HG02763 (cell line): Measurements from ENCODE around the gene FHL2.
A peak's percentile ranks its signal among the peaks of the same experiment; 100 is the strongest.

Source experiments
- ATAC-seq: cut with Tn5 transposase; IDR thresholded peaks from one replicate; pipeline ENCODE4 v1.9.1; 2021; ENCODE audit warnings: mild to moderate bottlenecking, moderate library complexity; ENCODE audit not compliant: unreplicated experiment

Gene FHL2

DNA sequence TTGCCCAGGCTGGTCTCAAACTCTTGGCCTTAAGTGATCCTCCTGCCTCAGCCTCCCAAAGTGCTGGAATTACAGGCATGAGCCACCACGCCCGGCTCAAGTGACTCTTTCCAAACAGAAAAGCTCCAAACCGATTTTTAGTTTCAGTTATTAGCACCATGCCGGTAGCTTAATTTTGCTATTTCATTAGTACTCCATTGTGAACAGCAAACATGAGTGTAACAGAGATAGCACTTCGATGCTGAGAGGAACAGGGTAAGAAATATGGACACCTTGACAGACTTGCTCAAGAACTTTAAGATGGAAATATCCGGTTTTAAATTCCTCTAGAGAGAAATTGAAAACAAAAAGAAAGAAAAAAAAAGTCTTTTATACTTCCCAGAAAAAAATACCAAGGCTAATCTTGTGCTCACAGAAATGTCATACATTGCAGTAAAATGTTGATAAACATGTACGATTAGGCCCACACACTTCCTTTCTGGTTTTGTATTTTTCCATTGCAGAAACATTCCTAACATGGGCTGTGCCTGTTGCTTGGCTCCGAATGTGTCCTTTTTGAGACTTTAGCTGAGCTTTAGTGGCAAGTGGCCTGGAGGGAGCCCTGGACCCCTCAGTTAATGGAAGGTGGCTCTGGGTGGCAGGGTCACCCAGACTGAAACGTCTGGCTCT lies 18.3 kb downstream of the FHL2 start:
- ATAC-seq = no peak

DNA sequence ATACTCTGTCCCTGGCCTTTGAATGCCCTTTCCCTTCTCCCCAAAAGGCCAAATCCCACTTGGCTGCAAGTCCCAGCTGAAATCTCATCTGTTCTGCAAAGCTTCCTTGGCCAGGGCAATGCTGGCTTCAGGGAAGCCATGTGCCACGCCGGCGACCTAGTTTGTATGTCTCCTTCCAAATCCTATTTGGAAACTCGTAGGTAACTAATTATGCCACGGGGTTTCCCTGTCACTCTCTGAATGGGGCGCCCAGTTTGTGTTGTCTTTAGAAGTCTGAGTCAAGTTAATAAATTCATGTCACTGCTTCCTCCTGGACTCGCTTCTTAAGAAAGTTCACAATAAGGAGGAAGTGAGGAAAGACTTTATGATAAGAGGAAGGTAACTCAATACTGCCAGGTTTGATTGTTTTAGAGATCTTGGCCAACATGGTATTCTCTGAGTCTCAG lies 19.1 kb downstream of the FHL2 start:
- ATAC-seq = no peak

DNA sequence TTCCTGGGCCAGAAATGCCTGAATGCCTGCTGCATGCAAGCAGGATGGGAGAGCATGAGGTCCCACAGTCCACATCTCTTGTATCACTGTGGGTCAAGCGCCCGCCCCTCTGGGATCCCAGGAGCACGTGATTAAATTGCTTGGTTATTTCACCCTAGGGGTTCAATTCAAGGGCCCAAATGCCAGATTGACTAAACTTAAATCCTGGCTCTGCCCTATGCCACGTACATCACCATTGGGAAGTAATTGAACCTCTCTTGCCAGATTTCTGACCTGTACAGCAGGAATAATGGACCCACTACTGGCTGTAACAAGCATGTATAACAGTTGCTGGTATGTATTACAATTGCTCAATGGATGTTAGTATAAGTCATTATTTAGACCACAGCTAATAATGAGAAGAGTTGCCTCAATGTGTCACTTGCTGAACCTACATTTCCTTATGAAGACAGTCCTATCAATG lies 19.9 kb downstream of the FHL2 start:
- ATAC-seq = no peak

DNA sequence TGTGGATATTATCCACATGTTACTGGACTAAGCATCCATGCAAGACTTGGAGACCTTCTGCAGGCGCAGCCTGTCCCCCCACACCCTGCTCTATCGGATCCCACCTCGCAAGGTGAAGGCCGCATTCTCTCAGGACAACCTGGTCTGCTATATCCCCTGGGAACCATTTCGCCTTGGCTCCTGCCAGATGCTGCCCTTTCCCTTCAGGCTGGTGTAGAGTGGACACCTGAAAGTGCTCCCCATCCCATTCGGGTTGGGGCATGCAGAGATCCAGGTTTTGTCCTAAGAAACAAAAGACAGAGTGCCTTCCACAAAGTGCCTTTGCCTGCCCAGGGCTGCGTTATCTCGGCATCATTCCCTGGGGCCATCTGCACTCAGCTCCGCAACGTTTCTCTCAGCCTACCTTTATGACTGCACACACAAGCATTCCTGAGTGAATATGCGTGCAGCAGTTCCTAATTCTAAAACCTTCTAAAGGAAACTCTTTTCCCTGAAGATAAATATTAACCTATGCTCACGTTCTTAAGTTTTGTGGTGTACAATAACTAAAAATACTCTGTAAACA lies 20.5 kb downstream of the FHL2 start:
- ATAC-seq = no peak

DNA sequence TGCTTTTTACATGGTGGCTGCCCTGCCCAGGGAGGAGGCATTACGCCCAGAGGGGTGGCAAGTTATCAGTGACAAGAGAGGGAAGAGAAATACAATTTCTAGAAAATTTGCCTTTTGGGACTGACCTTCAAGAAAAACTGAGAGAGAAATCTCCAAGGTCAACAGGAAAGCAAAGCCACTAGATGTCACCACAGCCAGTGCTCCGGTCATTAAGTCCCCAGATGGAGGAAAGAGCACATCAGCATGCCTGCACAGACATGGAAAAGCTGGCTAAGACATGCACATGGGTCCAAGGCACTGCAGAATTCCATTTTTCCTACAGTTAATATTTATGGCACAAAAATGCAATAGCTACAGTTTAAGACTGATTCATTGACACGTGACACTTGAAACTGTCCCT lies 21.0 kb downstream of the FHL2 start:
- no peak for ATAC-seq

DNA sequence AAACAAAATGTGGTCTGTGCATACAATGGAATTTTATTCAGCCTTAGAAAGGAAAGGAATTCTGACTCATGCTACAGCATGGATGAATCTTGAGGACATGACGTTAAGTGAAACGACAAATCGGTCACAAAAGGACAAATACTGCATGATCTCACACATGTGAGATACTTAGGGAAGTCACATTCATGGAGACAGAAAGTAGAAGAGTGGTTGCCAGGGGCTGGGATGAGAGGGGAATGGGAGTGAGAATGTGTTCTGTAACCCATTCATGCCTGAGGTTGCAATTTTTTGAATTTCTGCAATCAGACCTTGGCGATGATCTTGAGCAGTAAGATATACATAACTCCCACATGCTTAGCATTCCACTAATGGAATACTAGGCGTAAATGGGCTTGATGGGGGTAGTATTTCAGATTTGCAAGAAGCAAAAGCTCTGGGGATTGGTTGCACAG lies 22.0 kb downstream of the FHL2 start:
- ATAC-seq = no peak

DNA sequence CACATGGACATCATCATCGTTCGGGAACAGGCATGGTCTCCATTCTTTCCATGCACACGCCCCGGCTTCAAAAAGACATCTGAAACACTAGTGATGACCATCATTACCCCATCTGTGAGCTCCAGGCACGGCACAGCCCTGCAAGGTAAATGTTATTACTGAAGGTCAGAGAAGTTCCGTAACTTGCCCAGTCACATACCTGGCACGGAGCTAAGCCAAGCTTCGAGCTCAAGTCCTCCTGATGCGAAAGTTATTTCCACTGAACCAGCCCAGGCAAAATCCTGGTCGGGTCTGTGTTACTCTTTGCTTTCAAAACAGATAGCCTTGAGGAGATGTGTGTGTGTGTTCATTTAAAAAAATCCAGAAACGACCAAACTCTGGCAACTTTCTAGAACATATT lies 22.8 kb downstream of the FHL2 start:
- no peak for ATAC-seq

DNA sequence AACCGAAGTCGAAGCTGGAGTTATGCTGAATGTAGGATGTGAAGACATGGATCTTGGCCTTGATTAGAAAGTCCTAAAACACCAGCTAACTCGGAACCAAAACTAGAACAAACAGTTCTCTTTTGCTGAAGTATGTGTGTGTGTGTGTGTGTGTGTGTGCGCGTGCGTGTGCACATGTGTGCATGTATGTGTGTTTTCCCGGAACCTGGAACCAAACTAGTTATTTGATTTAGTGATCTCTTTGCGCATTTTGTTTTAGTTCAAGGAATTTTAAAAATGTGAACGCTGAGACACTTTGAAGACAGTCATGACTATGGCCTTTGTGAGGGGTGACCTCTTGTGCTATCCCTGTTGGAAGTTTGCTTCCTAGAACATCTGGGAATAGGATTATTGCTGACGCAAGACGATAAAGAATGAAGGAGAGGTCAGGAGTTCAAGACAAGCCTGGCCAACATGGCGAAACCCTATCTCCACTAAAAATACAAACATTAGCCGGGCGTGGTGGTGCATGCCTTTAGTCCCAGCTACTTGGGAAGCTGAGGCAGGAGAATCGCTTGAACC lies 23.8 kb downstream of the FHL2 start:
- ATAC-seq = no peak

DNA sequence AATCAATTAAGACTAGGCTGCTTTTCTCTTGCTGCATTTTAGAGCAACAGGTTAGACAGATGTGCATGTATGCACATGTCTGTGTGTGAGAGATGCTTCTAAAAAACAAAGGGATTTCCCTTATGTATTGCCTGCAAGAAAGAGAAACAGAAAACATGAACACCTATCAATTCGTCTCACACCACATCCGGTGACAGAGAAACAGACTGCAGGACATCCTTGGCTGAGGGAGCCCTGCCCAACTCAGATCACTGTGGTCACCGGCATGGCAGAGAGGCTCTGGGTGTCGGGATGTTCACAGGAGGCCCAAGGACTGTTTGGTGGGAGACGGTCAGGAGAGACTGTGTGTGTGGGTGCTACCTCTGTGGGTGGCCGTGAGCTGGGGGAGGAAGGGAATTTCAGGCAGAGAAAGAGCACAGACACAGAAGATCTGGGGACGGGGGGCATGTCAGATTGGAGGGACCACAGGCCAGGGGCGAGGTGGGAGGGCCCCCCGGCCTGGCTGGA lies 24.9 kb downstream of the FHL2 start:
- peak; percentile 78 for ATAC-seq

DNA sequence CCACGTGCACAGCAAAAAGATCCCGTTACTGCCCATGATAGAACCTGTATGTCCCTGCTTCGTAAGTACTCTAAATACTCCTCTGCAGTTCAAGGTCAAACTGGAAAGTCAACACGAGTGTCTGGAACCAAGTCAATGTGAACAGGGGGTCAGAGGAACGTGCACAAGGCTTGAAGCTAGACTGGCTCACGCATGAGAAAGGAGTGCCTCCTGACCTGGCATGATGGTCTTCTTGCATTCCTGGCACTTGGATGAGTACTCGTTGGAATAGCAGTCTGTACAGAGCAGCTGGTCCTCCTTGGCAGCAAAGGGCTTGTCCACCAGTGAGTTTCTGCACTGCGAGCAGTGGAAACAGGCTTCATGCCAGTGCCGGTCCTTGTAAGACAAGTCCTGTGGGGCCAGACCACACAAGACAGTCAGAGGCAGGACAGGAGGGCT lies 25.5 kb downstream of the FHL2 start:
- ATAC-seq = no peak

DNA sequence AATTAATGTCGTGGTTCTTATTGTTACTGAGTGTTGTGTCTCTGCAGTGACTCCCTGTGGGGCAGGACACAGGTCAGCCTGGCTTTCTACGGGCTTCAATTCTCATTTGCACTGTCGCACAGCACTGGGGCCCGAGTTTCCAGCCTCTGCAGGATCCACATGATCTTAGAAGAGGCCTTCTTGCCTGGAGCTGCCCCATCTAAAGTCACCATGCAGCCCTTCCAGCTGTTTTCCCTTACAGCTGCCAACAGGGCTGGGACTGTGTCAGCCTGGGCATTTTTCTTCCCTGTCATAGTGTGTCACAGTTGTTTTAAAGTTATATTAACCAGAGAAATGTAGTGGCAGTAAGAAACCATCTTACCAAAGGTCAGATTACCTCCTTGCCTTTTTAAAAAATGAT lies 27.0 kb downstream of the FHL2 start:
- ATAC-seq = no peak

DNA sequence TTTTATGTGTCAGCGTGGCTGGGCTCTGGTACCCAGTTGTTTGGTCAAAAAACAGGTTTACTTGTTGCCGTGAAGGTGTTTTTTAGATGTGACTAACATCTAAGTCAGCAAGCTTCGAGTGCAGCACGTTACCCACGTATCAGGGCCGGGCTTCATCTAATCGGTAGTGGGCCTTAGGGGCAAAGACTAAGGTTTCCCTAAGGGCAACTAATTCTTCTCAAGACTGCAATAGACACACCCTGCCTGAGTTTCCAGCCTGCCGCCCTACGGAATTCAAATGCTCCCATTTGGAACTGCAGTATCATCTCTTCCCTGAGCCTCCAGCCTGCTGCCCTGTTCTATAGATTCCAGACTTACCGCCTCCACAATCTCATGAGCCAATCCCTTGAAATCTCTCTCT lies 27.7 kb downstream of the FHL2 start:
- no peak for ATAC-seq

DNA sequence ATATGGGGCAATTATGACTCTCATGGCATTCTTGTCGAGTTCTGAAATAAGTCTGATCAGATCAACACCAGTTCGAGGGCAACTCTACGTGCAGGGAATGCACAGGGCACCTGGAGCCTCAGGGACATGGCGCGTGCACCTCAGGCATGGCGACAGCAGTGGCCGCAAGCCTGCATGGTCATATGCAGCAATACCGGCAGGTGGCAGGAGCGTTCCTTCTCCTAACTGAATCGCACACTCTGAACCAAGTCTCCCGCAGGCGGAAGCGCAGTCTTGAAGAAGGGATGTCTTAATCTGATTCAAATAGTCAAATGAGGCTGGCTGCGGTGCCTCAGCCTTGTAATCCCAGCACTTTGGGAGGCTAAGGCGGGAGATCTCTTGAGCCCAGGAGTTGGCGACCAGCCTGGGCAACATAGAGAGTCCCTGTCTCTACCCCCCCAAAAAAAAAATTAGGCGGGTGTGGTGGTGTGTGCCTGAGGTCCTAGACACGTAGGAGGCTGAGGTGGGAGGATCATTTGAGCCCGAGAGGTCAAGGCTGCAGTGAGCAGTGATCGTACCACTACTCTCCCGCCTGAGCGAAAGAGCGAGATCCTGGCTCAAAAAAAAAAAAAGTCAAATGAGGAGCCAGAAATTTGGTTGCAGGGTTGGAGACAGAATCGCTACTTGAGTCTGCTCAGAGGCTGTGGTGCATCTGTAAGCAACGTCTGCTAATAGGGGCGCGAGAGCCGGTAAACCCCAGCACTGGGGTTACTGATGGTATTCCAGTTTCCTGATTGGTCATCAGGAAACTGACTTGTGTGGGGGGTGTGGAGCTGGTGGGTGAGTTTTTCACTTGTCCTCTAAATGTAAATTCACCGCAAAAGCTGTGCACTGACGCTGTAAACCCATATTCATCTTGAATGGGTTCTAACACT lies 28.8 kb downstream of the FHL2 start:
- peak; percentile 92 for ATAC-seq

DNA sequence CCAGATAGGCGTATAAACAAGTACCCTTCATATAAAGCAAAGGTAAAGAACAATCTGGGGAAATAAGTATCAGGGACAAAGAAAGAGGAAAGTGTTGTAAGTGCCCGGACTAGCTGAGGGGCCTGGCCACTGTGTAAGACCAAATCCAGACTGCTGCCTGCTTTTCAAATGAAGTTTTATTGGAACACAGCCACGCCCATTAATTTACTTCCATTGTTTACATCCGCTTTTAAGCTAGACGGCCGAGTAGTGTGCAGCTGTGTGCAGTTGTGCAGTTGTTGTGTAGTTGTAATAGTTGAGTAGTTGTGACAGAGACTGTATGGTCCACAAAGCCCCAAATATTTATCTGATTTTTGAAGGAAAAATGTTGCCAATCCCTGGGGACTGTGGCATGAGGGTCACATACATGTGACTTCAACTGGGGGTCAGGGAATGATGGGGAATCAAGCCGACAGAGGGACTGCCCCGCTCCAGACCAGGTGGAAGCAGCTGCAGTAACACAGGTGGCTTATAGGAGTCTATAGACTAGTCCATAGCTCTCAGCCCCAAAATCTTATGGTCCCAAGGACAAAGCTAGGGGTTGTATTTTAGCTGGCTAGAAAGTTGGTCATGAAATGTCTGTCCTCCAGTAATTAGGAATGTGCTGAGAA lies 30.0 kb downstream of the FHL2 start:
- ATAC-seq = no peak

DNA sequence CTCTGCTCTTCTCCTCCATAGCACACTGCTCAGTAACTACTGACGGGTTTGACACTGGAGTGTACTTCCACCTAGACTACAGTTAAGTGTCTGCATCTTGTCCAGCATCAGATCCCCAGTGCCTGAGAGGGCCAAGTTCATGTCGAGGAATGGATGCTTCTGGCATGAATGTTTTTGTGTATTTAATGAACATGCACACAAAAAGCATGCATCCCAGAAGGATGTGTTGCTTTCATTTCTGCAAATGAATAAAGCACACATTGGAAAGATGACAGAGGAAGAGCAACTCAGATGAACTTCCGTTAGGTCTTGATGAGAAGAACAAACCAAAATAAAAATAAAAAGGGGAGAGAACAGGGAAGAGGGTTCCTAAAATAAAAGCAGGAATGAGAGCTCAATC lies 33.6 kb downstream of the FHL2 start:
- no peak for ATAC-seq

DNA sequence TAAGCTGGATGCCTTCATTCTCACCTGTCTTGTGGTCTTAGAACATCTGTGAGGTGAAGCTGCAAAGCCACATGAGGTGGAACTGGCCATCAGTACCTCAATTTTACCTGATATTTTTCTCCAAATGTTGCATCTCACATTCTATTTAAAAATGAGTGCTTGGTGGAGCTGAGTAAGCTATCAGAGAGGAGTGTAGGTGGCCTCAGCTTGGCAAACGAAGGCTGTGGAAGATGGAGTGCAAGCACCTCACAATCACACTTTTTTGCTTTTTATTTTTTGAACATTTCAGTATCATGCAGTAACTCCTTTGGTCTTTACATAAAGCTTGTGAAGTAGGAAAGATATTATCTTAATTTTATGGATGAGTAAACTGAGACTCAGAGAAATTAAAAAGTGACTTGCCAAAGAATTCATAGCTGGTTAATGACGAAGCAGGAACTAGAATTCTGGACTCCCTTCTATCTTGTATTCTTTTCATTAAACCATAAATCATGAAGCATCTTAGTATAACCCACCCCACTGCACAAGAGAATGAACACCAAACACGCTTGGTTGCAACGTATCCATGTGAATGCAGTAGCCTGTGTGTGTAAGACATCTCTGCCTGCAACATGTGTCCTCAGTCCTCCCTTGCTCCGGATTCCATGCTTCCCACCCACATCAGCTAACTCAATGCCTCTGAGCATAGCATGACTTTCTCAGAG lies 34.3 kb downstream of the FHL2 start:
- no peak for ATAC-seq

DNA sequence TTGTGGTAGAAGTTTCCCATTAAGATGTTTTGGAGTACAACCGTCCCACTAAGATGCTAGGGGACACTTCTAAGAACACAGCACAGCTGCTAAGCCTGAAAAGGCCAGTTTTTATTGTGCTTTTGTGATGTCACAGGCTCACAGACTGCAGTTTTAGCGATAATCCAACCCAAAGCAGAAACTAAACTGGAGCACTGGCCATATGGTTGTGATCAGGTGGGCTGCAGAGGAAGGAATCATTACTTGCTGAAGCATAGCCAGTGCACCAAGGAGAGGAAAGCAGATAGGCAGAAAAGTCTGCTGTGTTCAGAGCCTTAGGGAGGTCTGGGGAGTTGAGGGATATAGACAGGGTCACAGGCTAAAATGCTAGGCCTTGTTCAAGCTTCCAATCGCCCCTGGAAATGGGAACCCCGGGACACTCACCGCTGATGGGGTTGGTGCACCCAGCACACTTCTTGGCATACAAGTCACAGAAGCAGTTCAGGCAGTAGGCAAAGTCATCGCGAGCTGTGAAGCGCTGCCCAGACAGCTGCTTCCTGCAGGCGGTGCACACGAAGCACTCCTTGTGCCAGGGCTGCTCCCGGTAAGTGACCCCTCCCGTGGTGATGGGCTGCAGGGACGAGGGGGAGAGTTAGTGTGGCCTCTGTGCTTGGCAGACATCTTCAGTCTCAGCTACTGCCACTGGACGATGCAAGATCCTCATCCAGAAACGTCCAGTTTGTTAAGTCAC lies 35.8 kb downstream of the FHL2 start:
- ATAC-seq = no peak

DNA sequence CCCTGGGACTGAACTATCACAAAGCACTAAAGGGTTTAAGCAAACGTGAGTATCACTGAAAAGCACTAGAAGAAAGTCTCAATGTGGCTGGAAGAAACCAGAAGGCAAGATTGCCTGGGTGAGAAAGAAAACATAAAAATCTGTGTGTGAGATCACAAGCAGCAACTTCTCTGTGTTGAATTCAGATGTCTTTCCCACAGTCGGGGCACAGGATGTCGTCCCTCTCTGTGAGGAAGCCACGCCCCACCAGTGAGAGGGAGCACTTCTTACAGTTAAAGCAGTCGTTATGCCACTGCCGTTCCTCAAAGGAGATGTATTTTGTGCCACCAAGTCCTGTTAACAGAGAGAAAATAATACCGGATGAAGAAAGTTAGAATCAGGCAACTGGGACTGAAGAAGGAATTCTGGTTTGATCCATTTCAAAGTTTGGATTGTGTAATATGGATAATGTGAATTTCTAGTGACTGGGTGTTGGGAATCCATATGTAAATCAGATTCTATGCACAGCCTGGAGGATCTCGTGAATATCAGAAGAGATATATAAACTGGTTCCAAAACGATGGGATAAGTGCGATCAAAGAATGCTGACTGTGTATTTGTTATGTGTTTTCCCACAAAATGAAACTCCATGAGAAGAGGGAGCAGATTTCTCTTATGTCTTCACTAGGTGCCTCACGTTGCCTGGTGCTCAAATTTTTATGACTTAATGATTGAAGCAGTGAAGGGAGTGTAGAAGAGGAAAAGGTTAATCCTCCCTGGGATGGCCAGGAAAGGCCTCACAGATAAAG lies 37.6 kb downstream of the FHL2 start:
- no peak for ATAC-seq

DNA sequence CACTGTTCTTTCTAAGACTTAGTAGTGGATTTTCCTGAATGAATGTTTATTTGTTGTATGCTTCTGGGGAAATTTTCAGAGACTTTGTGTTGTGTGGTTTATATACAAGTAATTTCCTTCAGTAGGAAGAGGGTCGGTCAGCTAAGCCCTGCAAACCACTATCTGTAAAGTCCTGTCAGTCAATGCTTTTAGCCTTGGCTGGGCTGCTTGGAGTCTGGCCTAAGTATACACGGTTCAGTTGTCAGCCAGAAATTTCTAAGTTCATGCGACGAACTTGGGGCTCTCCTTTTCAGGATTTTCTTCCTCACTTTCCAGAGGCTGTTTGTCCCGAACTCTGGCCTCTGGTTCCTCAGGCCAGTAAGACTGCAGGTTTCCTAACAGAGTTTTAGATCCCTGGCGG lies 40.3 kb downstream of the FHL2 start:
- ATAC-seq = no peak
